NCI-H2171 (cell line): ENCODE results near the gene ZBTB7C.

Experiments used
- DNase-seq: peaks from one replicate; lab custom pipeline; 2025; lab: John Stamatoyannopoulos, UW

The ZBTB7C gene

DNA sequence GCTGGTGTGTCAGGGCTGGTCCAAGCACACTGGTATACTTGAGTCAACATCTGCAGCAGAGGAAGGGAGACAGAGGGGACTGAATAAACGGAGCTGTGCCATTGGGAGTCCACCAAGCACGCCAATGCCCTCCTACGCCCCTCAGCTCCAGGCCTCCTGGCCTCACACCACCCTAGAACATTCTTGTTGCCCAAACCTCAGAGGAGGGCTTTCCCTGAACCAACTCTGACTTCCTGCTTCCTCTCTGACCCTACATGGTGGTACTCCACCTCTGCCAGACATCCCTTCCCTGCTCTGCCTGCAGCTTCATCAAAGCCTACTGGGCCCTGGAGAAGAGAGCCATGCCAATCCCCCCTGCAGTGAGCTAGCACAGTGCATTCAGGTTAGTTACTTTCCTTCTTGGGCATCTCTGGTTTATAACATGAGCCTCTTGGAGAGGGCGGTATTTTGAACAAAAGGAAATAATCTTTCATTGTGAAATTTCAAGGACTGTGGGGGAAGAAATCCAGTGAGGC lies 54.4 kb downstream of the ZBTB7C start:
- DNase-seq, result no peak

DNA sequence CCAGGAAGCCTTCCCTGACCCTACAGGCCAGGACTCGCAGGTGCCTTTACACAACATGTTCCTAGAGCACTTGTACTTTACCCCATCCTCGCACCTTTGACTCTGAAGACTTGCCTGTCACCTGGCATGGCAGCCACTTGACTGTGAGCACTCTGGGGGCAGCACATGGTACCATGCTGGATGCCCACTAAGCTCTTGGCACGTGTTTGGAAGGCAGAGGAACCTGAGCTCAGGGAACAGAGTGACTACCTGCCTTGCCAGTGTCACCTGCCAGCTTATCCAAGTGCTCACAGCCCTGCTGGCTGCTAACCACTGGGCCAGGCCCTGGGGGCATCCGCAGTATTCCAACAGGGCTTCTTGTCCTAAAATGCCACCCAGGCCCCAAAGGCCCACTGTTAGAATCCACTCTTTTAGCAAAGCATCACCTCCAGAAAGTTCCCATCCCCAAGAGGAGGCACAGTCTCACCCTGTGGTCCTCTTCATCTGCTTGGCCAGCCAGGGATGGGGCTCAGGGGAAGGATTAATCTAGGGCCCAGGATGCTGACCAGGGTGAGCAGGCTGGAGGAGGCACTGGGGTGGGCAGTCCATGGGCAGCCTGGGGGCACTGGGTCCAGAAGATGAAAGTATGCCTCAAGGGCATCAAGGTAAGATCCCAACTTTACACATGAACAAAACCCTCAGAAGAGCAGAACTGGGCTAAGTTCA lies 57.0 kb downstream of the ZBTB7C start:
- DNase-seq, result no peak

DNA sequence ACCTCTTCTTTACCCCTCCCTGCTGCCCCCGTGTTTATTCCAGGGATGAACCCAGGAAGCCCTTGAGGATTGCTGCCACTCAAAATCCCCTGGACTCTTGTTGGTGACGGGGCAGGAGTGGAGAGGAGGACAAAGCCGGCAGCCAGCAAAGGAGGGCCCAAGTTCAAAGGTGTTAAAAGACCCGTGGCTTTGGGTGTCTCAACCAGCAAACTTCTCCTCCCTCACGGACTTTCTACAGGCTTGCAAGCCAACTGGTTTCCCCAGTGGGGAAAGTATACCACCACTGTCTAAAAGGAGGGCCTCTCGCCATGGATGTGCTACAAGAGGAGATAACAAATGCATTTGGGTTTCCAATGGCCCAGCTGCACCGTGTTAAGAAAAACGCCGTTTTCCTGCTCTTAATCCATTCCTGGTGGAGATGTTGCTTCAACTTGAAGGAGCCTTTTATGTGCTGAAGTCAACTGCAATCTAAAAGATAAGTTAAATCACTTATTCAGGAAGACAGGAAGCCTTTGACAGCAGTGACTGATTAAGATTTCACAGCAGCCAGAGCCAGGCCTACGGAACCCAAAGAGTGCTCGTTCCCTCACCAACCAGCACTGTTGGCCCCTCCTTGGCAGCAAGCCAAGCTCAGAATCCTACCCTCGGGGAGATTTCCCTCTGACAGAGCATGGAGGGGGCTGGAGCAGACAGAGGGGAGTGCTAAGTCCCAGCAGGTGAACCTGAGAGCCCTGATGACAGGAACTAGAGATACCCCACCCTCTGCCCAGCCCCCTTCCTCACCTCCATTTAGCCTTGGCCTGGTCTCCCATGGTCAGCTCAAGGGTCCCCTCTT lies 57.8 kb downstream of the ZBTB7C start:
- DNase-seq, result no peak

DNA sequence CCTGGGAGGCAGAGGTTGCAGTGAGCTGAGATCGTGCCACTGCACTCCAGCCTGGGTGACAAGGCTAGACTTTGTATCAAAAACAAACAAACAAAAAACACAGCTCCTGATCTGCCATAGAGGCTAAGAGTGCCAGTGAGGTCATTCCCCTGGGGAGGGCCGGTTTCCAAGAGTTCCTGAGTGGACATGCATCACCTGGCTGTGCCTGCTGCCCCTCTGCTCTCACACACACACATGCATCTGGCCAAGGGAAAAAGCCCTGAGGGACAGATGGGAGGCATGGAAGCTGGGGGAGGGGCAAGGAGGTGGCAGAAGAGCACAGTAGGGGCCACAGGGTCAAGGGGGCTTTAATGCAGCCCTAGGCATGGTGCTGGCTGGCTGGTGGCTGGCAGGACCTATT lies 60.4 kb downstream of the ZBTB7C start:
- DNase-seq, result no peak

DNA sequence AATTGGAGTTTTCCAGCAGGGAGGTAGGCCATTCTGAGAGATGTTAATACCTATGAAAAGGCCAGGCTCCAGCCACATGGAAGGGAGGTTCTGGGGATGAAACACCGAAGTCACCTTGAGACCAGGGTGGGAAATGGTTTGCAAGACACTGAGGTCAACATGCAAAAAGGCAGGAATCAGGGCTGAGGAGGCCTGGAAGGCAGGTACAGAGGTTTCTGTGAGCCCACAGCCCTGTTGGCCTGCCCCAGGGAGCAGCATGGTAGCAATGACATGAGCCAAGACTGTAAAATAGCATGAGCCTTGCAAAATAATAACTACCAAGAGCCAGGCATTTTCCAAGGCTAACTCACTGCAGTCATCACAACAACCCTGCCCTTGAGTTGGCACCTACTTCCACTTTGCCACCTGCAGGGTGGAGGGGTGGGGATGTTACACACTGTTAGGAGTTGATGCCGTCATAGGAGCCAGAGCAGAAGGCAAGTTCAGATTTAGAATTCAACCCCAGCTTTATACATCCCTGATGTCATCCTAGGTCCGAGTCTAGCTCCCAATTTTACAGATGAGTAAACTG lies 61.3 kb downstream of the ZBTB7C start:
- no peak for DNase-seq

DNA sequence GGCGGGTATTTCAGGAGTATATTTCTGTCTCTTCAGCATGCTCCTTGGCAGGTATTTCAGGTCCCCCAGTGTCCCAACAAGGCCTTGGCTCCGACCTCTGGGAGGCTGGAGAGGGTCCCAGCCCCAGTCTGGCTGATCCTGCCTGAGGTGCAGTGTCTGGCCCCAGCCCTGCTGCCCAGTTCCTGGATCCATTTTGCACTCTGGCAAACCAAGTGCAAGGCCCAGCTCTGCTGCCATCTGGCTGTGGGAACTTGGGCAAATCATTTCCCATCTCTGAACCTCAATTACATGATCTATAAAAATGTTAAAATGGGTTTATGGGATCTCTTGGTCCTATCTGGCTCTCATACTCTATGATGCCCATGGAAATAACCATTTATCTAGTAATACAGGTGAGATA lies 63.6 kb downstream of the ZBTB7C start:
- no peak for DNase-seq

DNA sequence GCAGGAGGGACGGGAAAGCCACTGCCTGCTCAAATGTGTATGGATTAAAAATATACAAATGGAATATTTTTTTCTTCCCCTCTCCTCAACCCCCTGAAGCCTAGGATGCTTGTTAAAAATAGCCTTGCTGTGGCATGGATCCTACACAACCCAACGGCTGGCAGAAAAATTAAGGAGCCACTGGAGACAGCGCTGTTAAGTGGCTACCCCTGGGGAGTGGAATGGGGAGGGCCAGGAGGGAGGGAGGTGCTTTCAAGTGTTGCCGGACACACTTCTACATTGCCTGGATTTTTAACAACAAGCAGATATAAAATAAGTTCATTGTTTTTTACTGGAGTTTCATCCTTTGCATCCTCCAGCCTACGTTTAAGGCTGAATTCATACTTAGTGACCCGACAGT lies 66.6 kb downstream of the ZBTB7C start:
- peak; percentile 14 for DNase-seq

DNA sequence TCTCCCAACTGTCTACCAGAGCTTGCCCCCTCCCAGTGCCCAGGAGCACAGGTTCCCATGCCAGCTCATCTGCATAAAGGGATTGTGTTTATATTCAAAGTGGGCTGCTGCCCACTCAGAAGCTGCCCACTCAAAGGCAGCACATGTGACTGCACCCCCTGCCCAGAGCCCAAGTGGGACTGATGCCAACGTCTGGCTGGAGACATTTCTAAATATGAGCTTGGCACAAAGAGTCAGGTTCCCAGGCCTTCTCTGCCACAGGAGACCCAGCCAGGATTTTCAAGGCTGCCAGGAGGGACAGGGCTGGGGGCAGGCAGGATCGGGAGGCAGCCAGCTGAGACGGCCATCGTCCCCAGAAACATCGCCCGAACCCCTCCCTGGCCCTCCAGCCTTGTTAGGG lies 67.1 kb downstream of the ZBTB7C start:
- DNase-seq, result no peak

DNA sequence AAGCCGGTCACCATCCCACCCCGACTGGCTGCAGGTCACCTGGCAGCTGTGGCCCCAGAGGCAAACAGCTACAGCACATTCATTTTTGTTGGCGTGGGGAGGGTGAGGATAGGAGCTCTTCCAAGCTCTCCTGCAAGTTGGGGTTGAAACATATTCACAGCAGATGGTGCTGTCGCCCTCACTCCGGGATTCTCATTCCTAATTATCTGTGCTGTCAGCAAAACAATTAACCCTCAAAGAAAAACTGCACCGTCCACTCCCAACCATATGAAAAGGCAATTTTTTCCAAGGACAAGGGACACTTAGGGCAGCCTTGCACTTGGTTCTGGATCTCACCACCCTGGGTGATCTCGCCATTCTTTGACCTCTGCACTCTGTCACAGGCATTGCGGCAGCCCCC lies 68.6 kb downstream of the ZBTB7C start:
- peak; percentile 19 for DNase-seq

DNA sequence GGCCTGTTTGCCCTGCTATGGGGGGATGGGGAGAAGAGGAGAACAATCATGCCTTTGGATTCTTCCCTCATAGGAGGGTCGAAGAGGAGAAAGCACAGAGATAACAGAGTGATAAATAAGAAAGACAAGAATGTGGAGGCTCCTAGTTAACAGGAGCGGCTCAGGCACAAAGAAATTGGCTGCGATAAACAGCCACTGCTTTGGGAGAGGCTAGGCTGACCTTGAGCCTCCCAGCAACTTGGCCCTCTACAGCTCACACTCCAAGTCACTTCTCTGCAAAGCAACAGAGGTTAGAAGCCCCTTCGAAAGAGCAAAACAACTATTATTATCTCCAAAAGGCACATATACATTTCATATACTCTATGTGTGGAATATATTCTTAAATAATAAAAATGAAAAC lies 69.5 kb downstream of the ZBTB7C start:
- DNase-seq, result no peak

DNA sequence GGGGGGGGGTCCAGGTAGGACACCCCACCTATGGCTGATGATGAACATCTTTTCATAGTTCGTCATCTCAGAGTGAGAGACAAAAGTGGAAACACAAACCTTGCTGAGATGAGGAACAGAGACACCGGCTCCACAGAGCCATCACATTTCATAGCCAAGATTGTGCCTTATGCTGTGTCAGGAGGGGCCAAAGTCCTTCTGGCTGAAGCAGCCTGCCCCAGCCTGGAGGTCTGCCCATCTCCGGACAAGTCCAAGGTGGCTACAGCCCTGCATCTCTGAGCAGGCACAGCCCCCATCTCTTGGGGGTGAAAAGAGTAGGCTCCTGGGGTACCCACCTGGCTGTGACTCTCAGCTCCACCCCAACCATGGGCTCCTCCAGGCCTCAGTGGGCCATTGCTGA lies 70.3 kb downstream of the ZBTB7C start:
- DNase-seq, result no peak

DNA sequence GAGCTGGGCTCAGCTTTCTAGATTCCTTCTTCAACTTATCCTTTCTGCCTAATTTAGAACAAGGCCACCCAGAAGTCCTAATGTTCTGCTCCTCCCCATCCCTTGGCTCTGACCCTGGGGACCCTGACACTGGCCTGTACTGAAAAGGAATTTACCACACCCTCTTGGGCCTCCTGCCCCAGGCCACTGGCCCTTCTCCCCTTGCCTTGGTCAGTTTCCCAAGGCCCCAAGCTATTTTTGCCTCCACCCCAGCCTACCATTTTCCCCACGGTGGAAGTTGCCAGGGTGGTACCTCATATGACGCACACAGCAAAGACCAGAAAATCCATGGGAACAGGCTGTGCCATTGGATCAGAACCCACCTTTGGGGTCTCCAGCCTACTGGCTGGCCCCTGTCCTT lies 72.1 kb downstream of the ZBTB7C start:
- DNase-seq, result no peak

DNA sequence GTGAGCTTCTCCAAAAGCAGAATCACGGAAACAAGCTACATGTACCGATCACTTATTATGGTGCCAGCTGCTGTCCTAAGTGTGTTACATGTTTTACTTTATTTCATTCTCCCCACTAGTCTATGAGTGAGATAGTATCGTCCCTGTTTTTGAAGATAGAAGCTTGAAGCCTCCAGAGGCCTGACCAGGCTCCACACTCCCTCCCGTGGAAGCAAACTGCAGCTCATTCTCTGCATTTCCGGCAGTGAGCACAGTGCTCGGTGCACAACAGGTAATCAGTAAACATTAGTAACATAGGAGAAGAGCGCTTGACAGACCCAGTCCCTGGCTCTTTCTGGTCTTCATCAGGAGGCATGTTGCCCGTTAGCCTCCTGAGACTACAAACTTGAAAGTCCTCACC lies 72.9 kb downstream of the ZBTB7C start:
- no peak for DNase-seq

DNA sequence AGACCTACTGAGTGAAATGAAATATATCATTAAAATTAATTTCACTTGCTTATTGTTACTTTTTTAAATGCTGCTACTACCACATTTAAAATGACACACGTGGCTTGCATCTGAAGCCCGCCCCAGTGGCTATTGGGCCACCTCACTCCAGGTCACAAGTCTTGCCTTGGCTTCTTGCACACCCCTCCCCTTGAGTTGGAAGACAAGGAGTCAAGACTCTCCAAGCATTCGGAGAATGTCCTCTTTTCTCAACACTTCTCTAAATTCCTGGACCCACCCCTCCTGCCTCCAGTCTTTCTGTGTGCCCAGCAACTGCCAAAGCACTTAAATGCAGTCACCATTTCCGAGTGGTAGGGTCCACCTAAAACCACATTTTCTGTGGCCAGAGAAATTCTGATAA lies 73.4 kb downstream of the ZBTB7C start:
- DNase-seq, result no peak

DNA sequence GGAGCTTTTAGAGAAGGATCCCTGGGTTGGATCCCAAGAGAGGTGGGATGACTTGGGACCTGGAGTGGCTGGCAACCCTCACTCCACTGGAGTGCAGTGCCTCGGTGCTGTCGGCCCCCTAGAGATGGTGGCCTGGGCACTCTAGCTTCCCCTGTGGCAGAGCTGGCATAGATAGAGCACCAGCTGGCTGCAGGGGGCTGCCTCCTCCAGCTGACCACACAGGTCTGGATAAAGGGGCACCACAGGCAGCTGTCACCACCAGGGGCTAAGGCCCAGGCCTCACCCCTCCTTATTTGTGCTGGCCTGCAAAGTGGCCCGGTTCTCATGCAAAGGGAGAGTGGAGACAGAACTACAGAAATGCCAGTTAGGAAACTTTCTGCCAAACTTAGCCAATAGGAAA lies 74.3 kb downstream of the ZBTB7C start:
- DNase-seq, result no peak

DNA sequence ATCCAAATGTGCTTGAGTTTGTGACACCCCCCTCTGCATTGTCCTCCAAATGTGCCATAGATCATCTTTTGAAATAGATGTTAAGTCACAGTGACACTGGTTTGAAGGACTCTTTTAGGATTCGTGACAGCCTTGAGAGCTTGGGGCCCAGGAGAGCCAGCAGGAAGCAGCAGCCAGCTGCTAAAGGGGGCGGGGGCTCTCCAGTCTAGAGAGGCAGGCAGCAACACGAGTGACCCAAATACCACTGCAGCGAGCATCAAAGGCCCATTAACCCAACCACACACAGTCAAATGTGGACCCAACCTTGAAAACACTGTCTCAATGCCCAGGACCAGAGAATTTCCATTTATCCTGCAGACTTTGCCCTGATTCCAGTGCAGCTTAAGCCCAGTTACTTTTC lies 75.6 kb downstream of the ZBTB7C start:
- DNase-seq, result no peak

DNA sequence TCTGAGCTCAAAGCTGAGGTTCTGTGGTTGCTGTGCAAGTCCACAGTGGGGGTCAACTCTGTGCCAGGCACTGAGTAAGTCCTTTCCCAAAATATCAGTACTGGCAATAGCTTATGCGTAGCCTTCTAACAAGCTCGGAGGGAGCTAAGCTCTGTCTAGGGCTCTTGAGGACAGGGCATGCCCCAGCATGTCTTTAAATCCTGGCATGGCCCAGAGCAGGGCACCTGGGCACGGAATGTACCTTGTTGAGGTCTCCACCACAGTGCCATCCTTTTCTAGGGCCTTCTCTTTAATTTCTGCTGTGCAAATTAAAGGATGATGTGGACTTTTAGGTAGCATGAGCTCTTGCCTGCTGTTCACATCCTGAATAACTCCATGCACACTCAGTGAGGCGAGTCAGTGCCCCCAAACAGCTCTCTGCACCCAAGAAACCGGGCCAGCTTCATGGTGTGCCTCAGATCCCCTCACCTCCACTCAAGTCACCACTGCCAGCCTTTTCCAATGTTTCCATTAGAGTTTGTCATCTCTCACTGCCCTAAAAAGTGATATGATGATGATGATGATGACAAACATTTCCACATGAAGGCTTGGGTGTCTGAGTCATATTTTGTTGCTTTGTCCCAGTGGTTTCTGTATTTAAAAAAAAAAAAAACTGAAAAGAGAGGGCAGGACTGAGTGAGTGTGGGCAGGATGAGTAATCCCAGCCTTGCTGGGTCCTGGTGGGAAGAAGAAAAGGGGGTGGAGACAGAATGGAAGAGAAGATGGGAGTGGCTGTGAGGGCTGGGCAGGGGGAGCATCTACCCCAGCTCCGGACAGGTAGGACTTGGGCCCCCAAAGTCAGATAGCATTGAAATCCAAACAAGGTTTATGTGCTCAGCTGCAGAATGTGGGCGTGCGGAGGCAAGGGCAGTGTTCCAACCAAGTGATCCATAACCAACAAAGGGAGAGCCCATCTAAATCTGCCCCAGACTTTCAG lies 78.9 kb downstream of the ZBTB7C start:
- no peak for DNase-seq

DNA sequence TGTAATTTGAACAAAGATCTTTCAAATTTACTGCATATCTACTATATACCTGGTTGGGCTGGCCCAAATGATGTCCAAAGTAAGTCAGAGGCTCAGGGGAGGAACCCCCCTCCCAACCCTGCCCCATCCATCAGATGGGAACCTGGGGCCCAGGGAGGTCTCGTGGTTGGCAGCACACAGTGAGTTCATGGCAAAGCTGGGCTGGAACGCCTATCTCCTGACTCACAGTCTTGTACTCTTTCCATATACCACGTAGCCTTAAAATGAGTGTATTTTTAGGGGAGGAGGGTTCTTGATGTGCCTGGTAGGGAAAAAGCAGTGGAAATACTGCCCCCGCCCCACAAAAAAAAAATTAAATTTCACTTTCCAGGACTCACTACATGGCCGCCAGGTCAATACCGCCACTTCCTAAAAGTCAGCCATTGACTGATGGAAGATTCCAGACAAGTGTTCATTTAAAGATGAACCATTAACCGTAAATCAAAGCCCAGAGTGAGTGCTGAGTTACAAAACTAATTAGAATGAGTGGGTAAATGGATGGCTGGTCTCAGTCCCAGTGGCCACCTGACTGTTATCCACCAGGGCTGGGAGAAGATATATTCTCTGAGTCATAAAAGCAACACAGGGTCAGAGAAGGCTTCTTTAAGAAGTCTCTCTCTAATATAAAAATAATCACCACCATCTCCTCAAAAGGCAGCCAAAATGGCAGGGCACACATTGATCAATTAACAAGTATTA lies 80.5 kb downstream of the ZBTB7C start:
- DNase-seq, result no peak

DNA sequence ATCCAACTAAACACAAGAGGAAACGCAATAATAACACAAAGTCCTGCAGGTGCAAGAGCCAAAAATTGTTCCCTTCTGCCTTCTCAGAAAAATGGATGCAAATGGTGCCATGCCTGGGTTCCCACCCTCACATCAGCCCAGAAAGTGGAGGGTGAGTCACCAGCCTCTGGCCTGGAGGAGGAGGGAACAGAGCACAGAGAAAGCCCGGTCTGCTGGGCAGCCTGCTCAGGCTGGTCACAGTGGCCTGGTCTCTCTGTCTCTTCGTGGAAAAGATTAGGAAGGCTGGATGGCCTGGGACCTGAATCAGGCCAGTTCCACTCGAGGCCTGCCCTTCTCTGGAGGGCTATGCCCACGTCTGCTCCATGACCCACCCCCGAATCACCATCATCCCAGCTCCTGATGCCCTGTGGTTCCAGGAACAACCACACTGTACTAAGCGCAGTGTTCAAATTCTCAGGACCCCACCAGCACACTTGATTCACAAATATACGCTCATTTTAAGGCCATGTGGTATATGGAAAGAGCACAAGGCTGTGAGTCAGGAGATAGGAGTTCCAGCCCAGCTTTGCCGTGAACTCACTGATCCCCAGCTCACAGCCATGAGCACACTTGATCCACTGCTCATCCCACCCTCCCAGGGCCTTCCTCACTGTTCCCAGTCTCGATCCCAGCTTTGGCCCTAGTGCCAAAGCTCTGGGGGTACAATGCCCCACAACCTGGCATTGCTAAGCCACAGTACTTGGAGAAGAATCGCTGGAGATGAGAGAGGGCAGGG lies 82.1 kb downstream of the ZBTB7C start:
- DNase-seq, result no peak

DNA sequence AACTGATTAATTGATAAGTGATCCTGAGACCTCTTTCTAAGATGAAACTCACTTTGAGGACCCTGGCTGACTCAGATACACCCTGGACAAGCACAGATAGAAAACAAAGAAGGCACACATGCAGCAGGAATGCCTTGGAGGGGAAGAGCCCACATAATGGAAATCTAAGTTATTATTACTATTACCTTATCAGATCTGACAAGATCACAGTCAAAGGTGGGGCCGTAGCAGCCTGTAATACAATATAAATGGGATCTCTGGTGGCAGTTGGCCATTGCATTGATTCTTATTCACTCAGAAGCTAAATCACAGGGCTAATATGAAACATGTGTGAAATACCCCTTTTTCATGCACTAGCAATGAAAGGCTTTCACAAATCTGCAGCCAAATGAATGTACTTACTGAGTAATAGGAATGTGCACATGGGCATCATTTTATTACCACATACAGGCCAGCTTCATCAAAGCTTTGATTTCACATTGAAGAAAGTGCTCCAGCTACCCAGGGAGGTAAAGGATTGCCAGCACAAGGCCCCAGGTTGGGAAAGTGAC lies 84.0 kb downstream of the ZBTB7C start:
- DNase-seq, result no peak
